Natural killer cell (primary cell): ENCODE data around the gene ARHGAP32. TPM values are rescaled to one million over a fixed set of nuclear protein-coding genes. Genes with fewer than 3 reads are reported as not detected.

ENCODE experiments used
- ATAC-seq, 3 donors: fragments of 150-1000 bp in 2 of 3; fragments of 200-7000 bp in 1 of 3; cut with Tn5 transposase; 1 replicate in 1 of 3; 2 replicates in 2 of 3; pipeline ENCODE4 v1.10.0; 2021; ENCODE audit warnings: mild to moderate bottlenecking in 2 of 3, moderate library complexity in 2 of 3
- DNase-seq, 2 donors: peaks; one replicate each; pipeline versions ENCODE4 v3.0.0 to v3.0.0-alpha.2; 2013 to 2021; ENCODE audit warnings: mixed read lengths in 1 of 2
- H3K27ac ChIP-seq: one replicate; pipeline ENCODE4 v1.5.1; 2013; ENCODE audit warnings: mild to moderate bottlenecking, low read length
- H3K27me3 ChIP-seq: one replicate; pipeline ENCODE4 v1.6.1; 2013; ENCODE audit warnings: low read length; ENCODE audit not compliant: control insufficient read depth, insufficient read depth
- H3K36me3 ChIP-seq: one replicate; pipeline ENCODE4 v1.6.1; 2013; ENCODE audit warnings: low read length; ENCODE audit not compliant: control insufficient read depth, insufficient read depth
- H3K4me1 ChIP-seq: one replicate; pipeline ENCODE4 v1.6.1; 2013; ENCODE audit warnings: low read length; ENCODE audit not compliant: control insufficient read depth, insufficient read depth
- H3K4me3 ChIP-seq: one replicate; pipeline ENCODE4 v1.5.1; 2013; ENCODE audit warnings: low read length
- H3K9me3 ChIP-seq: one replicate; pipeline ENCODE4 v1.6.1; 2013; ENCODE audit warnings: low read length; ENCODE audit not compliant: control insufficient read depth, insufficient read depth
- H3K27ac Mint-ChIP-seq, 2 donors: one replicate each; pipeline ENCODE4 v1.8.0; 2022; ENCODE audit warnings: mild to moderate bottlenecking in 2 of 2, mixed read lengths in 2 of 2, moderate library complexity in 1 of 2
- H3K27me3 Mint-ChIP-seq, 2 donors: one replicate each; pipeline ENCODE4 v1.8.0; 2022; ENCODE audit warnings: low read depth in 2 of 2, mixed read lengths in 2 of 2
- H3K36me3 Mint-ChIP-seq: one replicate; pipeline ENCODE4 v1.8.0; 2022; ENCODE audit warnings: mixed read lengths
- H3K4me1 Mint-ChIP-seq, 2 donors: one replicate each; pipeline ENCODE4 v1.8.0; 2022; ENCODE audit warnings: mixed read lengths in 2 of 2
- H3K4me3 Mint-ChIP-seq: one replicate; pipeline ENCODE4 v1.8.0; 2022; ENCODE audit warnings: mild to moderate bottlenecking, moderate library complexity, mixed read lengths
- H3K9me3 Mint-ChIP-seq, 2 donors: one replicate each; pipeline ENCODE4 v1.8.0; 2022; ENCODE audit warnings: mixed read lengths in 2 of 2
- CTCF ChIP-seq: fragments of 200-600 bp; IDR thresholded peaks from one replicate; pipeline ENCODE4 v1.8.0; 2022; ENCODE audit warnings: antibody characterized with exemption
- WGBS: methylation state at CpG from one replicate; pipeline ENCODE4 v1.1.7; 2013; ENCODE audit warnings: missing lambda C conversion rate; ENCODE audit not compliant: insufficient coverage; 5-methylcytosine and 5-hydroxymethylcytosine counted together
- intact Hi-C: fragments of 100-400 bp; cut with micrococcal nuclease; formaldehyde crosslinking; loops from one replicate; pipeline ENCODE4 v1.14.2; 2022
- total RNA-seq, 4 donors: library from RNA; stranded (reverse); fragments of 120-200 nt in 1 of 4; gene quantifications; one replicate each; pipeline versions ENCODE4 v1.2.3 to v1.2.4, GENCODE V29; 2013 to 2022

ARHGAP32 gene
- total RNA-seq, 3 donors from 2014 or later (not counting 1 experiment from before 2014, with no cell fraction given), result 2.5 to 4.6 (median 2.7) TPM

DNA sequence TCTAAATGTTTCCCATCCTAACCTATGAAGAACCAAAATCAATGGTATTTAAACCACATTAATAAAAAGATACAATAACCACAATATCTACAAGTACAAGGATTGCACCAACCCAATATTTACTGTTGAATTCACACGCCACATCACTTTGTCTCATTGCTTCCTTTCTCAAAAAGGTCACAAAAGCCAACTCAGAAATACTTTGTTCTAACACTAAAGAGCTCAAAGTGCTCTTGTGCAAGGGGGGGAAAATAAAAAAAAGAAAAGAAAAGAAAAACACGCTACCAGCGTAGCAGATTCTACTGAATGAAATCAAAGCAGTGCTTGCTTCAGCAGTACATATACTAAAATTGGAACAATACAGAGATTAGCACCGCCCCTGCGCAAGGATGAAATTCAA is 10.5 kb upstream of the ARHGAP32 start:
- H3K27ac Mint-ChIP-seq, result no peak overlapping the region
- WGBS, result 79% methylated on average over 5 of the region's 5 CpGs
- Histone ChIP-seq H3K4me3 (no peak overlapping the region), H3K27me3 (no peaks in the 10 kb centered on the region), H3K27ac (no peak overlapping the region), H3K9me3 (peaks cover 11% of the 10 kb centered on the region), H3K4me1 (no peaks in the 10 kb centered on the region), H3K36me3 (no peaks in the 10 kb centered on the region)
- H3K27me3 Mint-ChIP-seq, result no peaks in the 10 kb centered on the region
- no peak for DNase-seq
- H3K36me3 Mint-ChIP-seq, result peaks cover 9% of the 10 kb centered on the region
- intact Hi-C loops, result no loop called here
- no peaks in the 10 kb centered on the region for H3K4me1 Mint-ChIP-seq
- ATAC-seq, result no peak
- H3K9me3 Mint-ChIP-seq, result peaks cover 3% of the 10 kb centered on the region in 2 donors
- TF ChIP-seq CTCF, result no peak
- no peak overlapping the region for H3K4me3 Mint-ChIP-seq

- WGBS, result 96% methylated on average over 6 of the region's 6 CpGs
- H3K4me1 Mint-ChIP-seq, result no peaks in the 10 kb centered on the region
Observed at GRCh38 chr11:129195682-129196081, 3.6 kb upstream of the ARHGAP32 start.

DNA sequence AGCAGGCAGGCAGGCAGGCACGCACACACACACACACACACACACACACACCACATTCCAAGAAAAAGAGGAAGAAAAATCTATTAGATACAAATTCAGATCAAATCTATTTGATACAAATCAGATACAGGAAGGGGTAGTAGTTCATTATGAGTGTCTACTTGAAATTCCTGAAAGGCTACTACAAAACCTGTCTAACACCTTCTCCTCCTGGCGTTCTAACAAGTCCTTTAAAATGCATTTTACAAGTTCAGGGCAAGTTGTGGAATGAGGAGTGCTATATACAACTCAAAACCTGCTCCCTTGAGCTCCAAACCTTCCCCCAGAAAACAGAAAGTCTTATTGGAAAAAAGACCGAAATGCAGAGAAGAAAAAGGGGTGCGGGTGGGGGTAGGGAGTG is 476 bp downstream of the ARHGAP32 start:
- H3K27me3 Mint-ChIP-seq, result no peaks in the 10 kb centered on the region
- no CpG with 5 or more reads among the region's 4 CpGs for WGBS
- no peaks in the 10 kb centered on the region for H3K36me3 ChIP-seq
- no peak for TF ChIP-seq CTCF
- H3K27ac Mint-ChIP-seq, result no peak overlapping the region
- peaks cover 0 to 2% of the 10 kb centered on the region in 2 donors for H3K9me3 Mint-ChIP-seq
- intact Hi-C loops, result no loop called here
- no peaks in the 10 kb centered on the region for H3K9me3 ChIP-seq
- H3K4me1 Mint-ChIP-seq, result no peaks in the 10 kb centered on the region
- ATAC-seq (no peak), DNase-seq (no peak)
- no peaks in the 10 kb centered on the region for H3K36me3 Mint-ChIP-seq
- H3K4me3 ChIP-seq, result no peak overlapping the region
- no peaks in the 10 kb centered on the region for H3K27me3 ChIP-seq
- H3K4me1 ChIP-seq, result peaks cover 3% of the 10 kb centered on the region
- no peak overlapping the region for H3K27ac ChIP-seq
- no peak overlapping the region for H3K4me3 Mint-ChIP-seq

More at GRCh38 chr11:129195682-129196081, 3.6 kb upstream of the ARHGAP32 start:
- Histone ChIP-seq H3K4me1 (no peaks in the 10 kb centered on the region), H3K9me3 (peaks cover 11% of the 10 kb centered on the region), H3K27me3 (no peaks in the 10 kb centered on the region), H3K4me3 (no peak overlapping the region), H3K36me3 (no peaks in the 10 kb centered on the region), H3K27ac (no peak overlapping the region)
- intact Hi-C loops, result no loop called here
- no peaks in the 10 kb centered on the region for H3K27me3 Mint-ChIP-seq
- H3K36me3 Mint-ChIP-seq, result peaks cover 9% of the 10 kb centered on the region
- ATAC-seq, result no peak
- H3K27ac Mint-ChIP-seq, result no peak overlapping the region
- peaks cover 3% of the 10 kb centered on the region in 2 donors for H3K9me3 Mint-ChIP-seq
- H3K4me3 Mint-ChIP-seq, result no peak overlapping the region
- DNase-seq, result no peak
- TF ChIP-seq CTCF, result no peak

DNA sequence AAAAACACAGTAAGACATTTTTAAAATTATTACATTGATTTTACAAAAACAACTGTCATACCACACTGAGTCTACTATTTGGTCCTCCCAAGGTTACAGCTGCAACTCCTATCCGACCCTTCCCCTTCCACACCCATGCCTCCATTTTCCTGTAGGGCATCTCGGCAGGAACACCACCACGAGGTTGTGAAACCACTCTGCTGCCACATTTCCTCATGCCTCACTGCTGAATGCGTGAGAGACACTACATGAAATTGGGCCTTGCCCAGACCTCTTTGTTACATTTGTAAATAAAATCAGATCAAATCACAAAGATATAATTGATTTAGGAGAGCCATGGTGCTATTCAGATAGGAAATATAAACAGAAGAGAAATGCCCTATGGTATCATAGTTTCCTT is 2.0 kb downstream of the ARHGAP32 start:
- peaks cover 0 to 2% of the 10 kb centered on the region in 2 donors for H3K9me3 Mint-ChIP-seq
- no peaks in the 10 kb centered on the region for H3K27me3 ChIP-seq
- intact Hi-C loops, result no loop called here
- H3K36me3 ChIP-seq, result no peaks in the 10 kb centered on the region
- peaks cover 3% of the 10 kb centered on the region for H3K4me1 ChIP-seq
- TF ChIP-seq CTCF, result no peak
- H3K4me1 Mint-ChIP-seq, result no peaks in the 10 kb centered on the region
- no peak overlapping the region for H3K4me3 Mint-ChIP-seq
- ATAC-seq (no peak), DNase-seq (no peak)
- WGBS, result 24% methylated on average over 4 of the region's 4 CpGs
- H3K27ac ChIP-seq, result no peak overlapping the region
- no peaks in the 10 kb centered on the region for H3K27me3 Mint-ChIP-seq
- no peaks in the 10 kb centered on the region for H3K36me3 Mint-ChIP-seq
- H3K27ac Mint-ChIP-seq, result no peak overlapping the region
- H3K9me3 ChIP-seq, result no peaks in the 10 kb centered on the region
- H3K4me3 ChIP-seq, result no peak overlapping the region
